A549 treated with Mapracorat at 1 μM for 4 hours (cell line): ENCODE results near the gene NOL6. TPM values are rescaled to one million over a fixed set of nuclear protein-coding genes. Genes with fewer than 3 reads are reported as not detected.

ENCODE experiments used
- total RNA-seq: library from RNA; stranded (reverse); fragments of 200-300 nt; extraction: Qiagen RNA extraction; gene quantifications from 5 replicates; pipeline ENCODE4 v1.2.3, GENCODE V29; 2022

Gene NOL6, protein sequence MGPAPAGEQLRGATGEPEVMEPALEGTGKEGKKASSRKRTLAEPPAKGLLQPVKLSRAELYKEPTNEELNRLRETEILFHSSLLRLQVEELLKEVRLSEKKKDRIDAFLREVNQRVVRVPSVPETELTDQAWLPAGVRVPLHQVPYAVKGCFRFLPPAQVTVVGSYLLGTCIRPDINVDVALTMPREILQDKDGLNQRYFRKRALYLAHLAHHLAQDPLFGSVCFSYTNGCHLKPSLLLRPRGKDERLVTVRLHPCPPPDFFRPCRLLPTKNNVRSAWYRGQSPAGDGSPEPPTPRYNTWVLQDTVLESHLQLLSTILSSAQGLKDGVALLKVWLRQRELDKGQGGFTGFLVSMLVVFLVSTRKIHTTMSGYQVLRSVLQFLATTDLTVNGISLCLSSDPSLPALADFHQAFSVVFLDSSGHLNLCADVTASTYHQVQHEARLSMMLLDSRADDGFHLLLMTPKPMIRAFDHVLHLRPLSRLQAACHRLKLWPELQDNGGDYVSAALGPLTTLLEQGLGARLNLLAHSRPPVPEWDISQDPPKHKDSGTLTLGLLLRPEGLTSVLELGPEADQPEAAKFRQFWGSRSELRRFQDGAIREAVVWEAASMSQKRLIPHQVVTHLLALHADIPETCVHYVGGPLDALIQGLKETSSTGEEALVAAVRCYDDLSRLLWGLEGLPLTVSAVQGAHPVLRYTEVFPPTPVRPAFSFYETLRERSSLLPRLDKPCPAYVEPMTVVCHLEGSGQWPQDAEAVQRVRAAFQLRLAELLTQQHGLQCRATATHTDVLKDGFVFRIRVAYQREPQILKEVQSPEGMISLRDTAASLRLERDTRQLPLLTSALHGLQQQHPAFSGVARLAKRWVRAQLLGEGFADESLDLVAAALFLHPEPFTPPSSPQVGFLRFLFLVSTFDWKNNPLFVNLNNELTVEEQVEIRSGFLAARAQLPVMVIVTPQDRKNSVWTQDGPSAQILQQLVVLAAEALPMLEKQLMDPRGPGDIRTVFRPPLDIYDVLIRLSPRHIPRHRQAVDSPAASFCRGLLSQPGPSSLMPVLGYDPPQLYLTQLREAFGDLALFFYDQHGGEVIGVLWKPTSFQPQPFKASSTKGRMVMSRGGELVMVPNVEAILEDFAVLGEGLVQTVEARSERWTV
- 62.1 to 73.9 TPM (median 68.9 TPM) in 5 replicates for total RNA-seq

DNA sequence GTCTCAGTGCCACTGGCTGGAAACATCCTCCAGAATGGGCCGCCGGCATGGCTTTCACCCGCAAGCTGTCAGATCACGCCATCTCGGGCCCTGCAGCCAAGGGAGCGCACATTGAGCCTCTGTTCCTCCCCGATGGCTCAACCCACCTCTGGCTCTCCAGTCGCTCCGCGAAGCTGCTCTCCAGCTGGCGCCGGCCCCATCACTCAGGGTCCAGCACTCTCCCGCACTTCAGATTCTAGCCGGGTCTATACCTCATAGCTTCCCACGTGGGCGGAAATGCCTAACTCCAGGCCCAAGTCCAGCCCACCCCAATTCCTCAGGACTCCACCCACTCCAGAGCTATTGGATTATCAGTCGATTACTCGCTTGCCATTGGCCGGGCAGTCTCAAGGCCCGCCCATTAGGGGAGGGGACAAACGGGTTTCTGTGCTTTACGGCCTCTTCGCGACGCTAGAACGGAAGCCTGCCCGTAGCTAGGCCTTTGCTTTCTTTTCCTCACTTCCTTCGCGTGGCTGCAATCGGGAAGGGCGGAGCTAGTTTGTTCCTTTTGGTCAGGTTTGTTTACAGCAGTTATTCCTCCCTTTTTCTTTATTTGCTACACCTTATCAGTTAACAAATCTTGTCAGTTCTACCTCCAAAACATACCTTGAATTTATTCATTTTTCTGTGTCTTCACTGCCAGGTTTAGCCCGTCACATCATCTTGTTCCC lies at the start of gene NOL6:
Gene NOL6 (minus strand): TSS at position 282 of the 710 bp plus-strand sequence. CDS start 82 bp downstream, at position 200.

DNA sequence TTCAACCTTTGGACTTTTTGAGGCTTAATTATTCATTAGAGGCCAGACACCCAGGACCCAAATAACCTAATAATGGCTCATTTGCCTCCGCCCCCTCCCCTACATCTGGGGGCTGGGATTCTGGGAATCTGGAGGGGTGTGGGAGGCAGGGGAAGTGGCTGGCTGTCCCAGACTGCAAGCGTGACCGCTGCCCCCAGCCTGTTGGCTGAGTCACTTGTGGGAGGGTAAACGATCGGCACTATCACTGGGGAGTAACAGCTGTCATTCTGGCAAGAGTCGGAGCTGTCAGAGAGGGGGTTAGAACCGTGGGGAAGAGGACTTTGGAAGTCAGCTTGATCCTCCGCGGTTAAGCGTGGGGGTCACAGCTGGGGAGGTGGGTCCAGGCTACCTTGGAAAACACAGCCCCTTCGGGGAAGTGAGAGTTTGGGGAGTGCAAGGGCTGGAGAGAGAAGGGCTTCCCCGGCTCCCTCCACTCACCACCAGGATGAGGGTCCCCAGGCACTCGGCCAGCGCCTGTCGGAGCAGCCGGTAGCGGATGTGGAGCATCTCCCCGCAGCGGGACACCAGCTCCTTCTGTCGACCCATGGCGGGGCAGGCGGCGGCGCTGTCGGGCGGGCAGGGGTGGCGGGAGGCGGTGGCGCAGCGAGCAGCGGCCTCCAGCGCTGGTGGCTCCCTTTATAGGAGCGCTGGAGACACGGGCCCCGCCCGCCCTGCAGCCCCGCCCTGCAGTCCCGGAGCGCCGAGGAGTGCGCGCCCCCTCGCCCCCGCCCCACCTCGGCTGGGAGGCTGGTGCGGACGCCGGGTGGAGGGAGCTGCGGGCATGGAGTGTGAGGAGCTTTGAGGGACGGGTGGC lies 26.6 kb downstream of the NOL6 start, which contains the start of gene AQP3:
Gene AQP3 (minus strand): TSS at position 648 of the 853 bp plus-strand sequence. CDS start 63 bp downstream, at position 585.

Other genes with a start within 250 kb of the NOL6 start
- gene SPINK4, start 233.8 kb downstream of the NOL6 start, total RNA-seq = not detected in 5 replicates
- gene BAG1, start 209.2 kb downstream of the NOL6 start, total RNA-seq = 121 to 144 TPM (median 138 TPM) in 5 replicates
- gene CHMP5, start 208.9 kb downstream of the NOL6 start, total RNA-seq = 68.4 to 84.0 TPM (median 71.0 TPM) in 5 replicates
- 29.2 to 34.1 TPM (median 31.0 TPM) in 5 replicates for gene NFX1, start 183.4 kb downstream of the NOL6 start, total RNA-seq
- gene AQP7, start 71.4 kb downstream of the NOL6 start, total RNA-seq = 0.27 to 0.59 TPM (median 0.34 TPM) in 5 replicates
- 11.5 to 20.2 TPM (median 17.9 TPM) in 5 replicates for gene AQP3, start 26.3 kb downstream of the NOL6 start, total RNA-seq
- 3.7 to 6.8 TPM (median 6.4 TPM) in 5 replicates for gene ANKRD18B, start 50.3 kb upstream of the NOL6 start, total RNA-seq